Stimulated activated CD8-positive, alpha-beta memory T cell treated with anti-CD3 and anti-CD28 coated beads, Interleukin-7, amount 100 ng/mL, for 4 hours (primary cell): Measurements from ENCODE around the gene MCF2L.

Experiments
- DNase-seq, 2 donors: peaks; one replicate each; pipeline ENCODE4 v3.0.0-alpha.2; 2020; ENCODE audit warnings: low read depth in 2 of 2

The MCF2L gene

GRCh38 chr13:113082198-113083021 lies 113.4 kb downstream of the MCF2L start:
- DNase-seq = no peak

- no peak for DNase-seq
Measured at GRCh38 chr13:113083022-113083373, 114.0 kb downstream of the MCF2L start.

- no peak for DNase-seq
Measured at GRCh38 chr13:113083402-113084061, 114.5 kb downstream of the MCF2L start.

GRCh38 chr13:113084094-113084942 lies 115.3 kb downstream of the MCF2L start:
- no peak for DNase-seq

- no peak for DNase-seq
Measured at GRCh38 chr13:113084943-113085540, 116.0 kb downstream of the MCF2L start.

GRCh38 chr13:113086031-113086750 lies 117.2 kb downstream of the MCF2L start:
- DNase-seq = no peak

GRCh38 chr13:113086991-113087922 lies 118.2 kb downstream of the MCF2L start:
- no peak for DNase-seq

GRCh38 chr13:113087923-113088690 lies 119.1 kb downstream of the MCF2L start:
- no peak for DNase-seq

- no peak for DNase-seq
Measured at GRCh38 chr13:113088691-113089020, 119.6 kb downstream of the MCF2L start.

- DNase-seq = no peak
Measured at GRCh38 chr13:113089693-113090414, 120.8 kb downstream of the MCF2L start.

GRCh38 chr13:113090415-113090770 lies 121.4 kb downstream of the MCF2L start:
- no peak for DNase-seq

- no peak for DNase-seq
Measured at GRCh38 chr13:113090806-113091205, 121.8 kb downstream of the MCF2L start.

GRCh38 chr13:113091211-113091771 lies 122.3 kb downstream of the MCF2L start:
- DNase-seq = no peak

- no peak for DNase-seq
Measured at GRCh38 chr13:113091891-113092775, 123.1 kb downstream of the MCF2L start.

- no peak for DNase-seq
Measured at GRCh38 chr13:113092776-113093579, 124.0 kb downstream of the MCF2L start.

- no peak for DNase-seq
Measured at GRCh38 chr13:113093580-113094409, 124.8 kb downstream of the MCF2L start.
